HG03460 (cell line): Measurements from ENCODE around the gene RBCK1.
"Not testable (repeated sequence)": the region's sequence is repeated elsewhere in the genome, so short reads cannot be mapped to it uniquely, and the experiment has no call there.

Experiments
- ATAC-seq: cut with Tn5 transposase; IDR thresholded peaks from one replicate; pipeline ENCODE4 v1.9.1; 2021; ENCODE audit not compliant: unreplicated experiment

The RBCK1 gene

GRCh38 chr20:375265-375889 is 32.7 kb upstream of the RBCK1 start:
- no peak for ATAC-seq

- no peak for ATAC-seq
Observed at GRCh38 chr20:376089-376488, 32.0 kb upstream of the RBCK1 start.

- no peak for ATAC-seq
Observed at GRCh38 chr20:376750-377149, 31.3 kb upstream of the RBCK1 start.

GRCh38 chr20:377578-377977 is 30.5 kb upstream of the RBCK1 start:
- ATAC-seq = not testable (repeated sequence)

- no peak for ATAC-seq
Observed at GRCh38 chr20:378961-379336, 29.1 kb upstream of the RBCK1 start.

- peak; percentile 44 for ATAC-seq
Observed at GRCh38 chr20:380763-381580, 27.1 kb upstream of the RBCK1 start.

GRCh38 chr20:381581-382290 is 26.4 kb upstream of the RBCK1 start:
- peak; percentile 66 for ATAC-seq

GRCh38 chr20:382291-383115 is 25.6 kb upstream of the RBCK1 start:
- peak; percentile 1 for ATAC-seq

- no peak for ATAC-seq
Observed at GRCh38 chr20:383889-384288, 24.2 kb upstream of the RBCK1 start.

- ATAC-seq = no peak
Observed at GRCh38 chr20:384723-385122, 23.4 kb upstream of the RBCK1 start.

GRCh38 chr20:385448-385847 is 22.7 kb upstream of the RBCK1 start:
- no peak for ATAC-seq

- ATAC-seq = not testable (repeated sequence)
Observed at GRCh38 chr20:386634-387033, 21.5 kb upstream of the RBCK1 start.

- no peak for ATAC-seq
Observed at GRCh38 chr20:387520-387919, 20.6 kb upstream of the RBCK1 start.

- no peak for ATAC-seq
Observed at GRCh38 chr20:388034-388994, 19.8 kb upstream of the RBCK1 start.

- no peak for ATAC-seq
Observed at GRCh38 chr20:389220-389619, 18.9 kb upstream of the RBCK1 start.

- ATAC-seq = no peak
Observed at GRCh38 chr20:391041-391711, 16.9 kb upstream of the RBCK1 start.

- not testable (repeated sequence) for ATAC-seq
Observed at GRCh38 chr20:393296-393695, 14.8 kb upstream of the RBCK1 start.

- no peak for ATAC-seq
Observed at GRCh38 chr20:396252-396618, 11.9 kb upstream of the RBCK1 start.

- ATAC-seq = no peak
Observed at GRCh38 chr20:396619-397431, 11.3 kb upstream of the RBCK1 start.
